ENCODE data around the gene MYO1E.

- no peak for TF ChIP-seq CTCF (IDR thresholded peaks at IDR 0.05)
- TF ChIP-seq POLR2A (IDR thresholded peaks at IDR 0.05) = no peak
Observed at GRCh38 chr15:59186501-59186900, 186.2 kb downstream of the MYO1E start.

Measured in uterus (tissue), 2 donors.